Activated CD8-positive, alpha-beta T cell treated with anti-CD3 and anti-CD28 coated beads, Interleukin-2, amount 10 ng/mL, durations not matched to agents 7 days and 5 days (primary cell): ENCODE measurements around the gene ANKRD16. TPM values are rescaled to one million over a fixed set of nuclear protein-coding genes. Genes with fewer than 3 reads are reported as not detected.
"Not testable (repeated sequence)": the region's sequence is repeated elsewhere in the genome, so short reads cannot be mapped to it uniquely, and the experiment has no call there.

Source experiments
- ATAC-seq: fragments of 150-1000 bp; cut with Tn5 transposase; one replicate; pipeline ENCODE4 v1.10.0; 2021; ENCODE audit warnings: moderate library complexity
- CTCF ChIA-PET: fragments of 350-600 bp; sonication (Branson Sonifier 250); formaldehyde crosslinking; loops from one replicate; lab custom pipeline; 2021; ENCODE audit warnings: antibody characterized with exemption; lab: Charles Lee
- POLR2A ChIA-PET: fragments of 350-600 bp; sonication (Branson Sonifier 250); formaldehyde crosslinking; loops from one replicate; lab custom pipeline; 2021; ENCODE audit warnings: antibody characterized with exemption; lab: Charles Lee
- DNase-seq: peaks from one replicate; pipeline ENCODE4 v3.0.0-alpha.2; 2020
- H3K27ac Mint-ChIP-seq: one replicate; pipeline ENCODE4 v1.8.0; 2021; ENCODE audit warnings: mild to moderate bottlenecking, mixed read lengths
- H3K27me3 Mint-ChIP-seq: one replicate; pipeline ENCODE4 v1.8.0; 2021; ENCODE audit warnings: low read depth, mixed read lengths
- H3K36me3 Mint-ChIP-seq: one replicate; pipeline ENCODE4 v1.8.0; 2021; ENCODE audit warnings: low read depth, mixed read lengths
- H3K4me1 Mint-ChIP-seq: one replicate; pipeline ENCODE4 v1.8.0; 2021; ENCODE audit warnings: low read depth, mixed read lengths
- H3K4me3 Mint-ChIP-seq: one replicate; pipeline ENCODE4 v1.8.0; 2021; ENCODE audit warnings: mild to moderate bottlenecking, mixed read lengths
- H3K9me3 Mint-ChIP-seq: one replicate; pipeline ENCODE4 v1.8.0; 2022; ENCODE audit warnings: mixed read lengths; ENCODE audit not compliant: insufficient read depth
- total RNA-seq, 2 experiments: library from RNA; stranded (reverse); gene quantifications; one replicate each; pipeline ENCODE4 v1.2.3, GENCODE V29; 2021

The ANKRD16 gene
- total RNA-seq, 2 experiments from 2014 or later: 5.2 to 5.7 TPM

- ATAC-seq (no peak), DNase-seq (no peak)
- Mint-ChIP-seq H3K4me1 (no peaks in the 10 kb centered on the region), H3K4me3 (no peak overlapping the region), H3K27me3 (no peaks in the 10 kb centered on the region), H3K36me3 (no peaks in the 10 kb centered on the region), H3K27ac (no peak overlapping the region), H3K9me3 (no peaks in the 10 kb centered on the region)
- ChIA-PET POLR2A (interaction anchor here (1.2 kb wide), 1 partner anchor 13 kb away, joined by 4 read pairs; no protein-coding TSS in a partner anchor), CTCF (no interaction called here)
Observed at GRCh38 chr10:5831446-5831782, 58.3 kb downstream of the ANKRD16 start.

- CTCF ChIA-PET: no interaction called here
- POLR2A ChIA-PET: interaction anchor here (1.2 kb wide), 1 partner anchor 12 kb away, joined by 4 read pairs; no protein-coding TSS in a partner anchor
- H3K4me3 Mint-ChIP-seq: no peak overlapping the region
Observed at GRCh38 chr10:5830629-5831445, 58.9 kb downstream of the ANKRD16 start.

GRCh38 chr10:5829267-5829666 is 60.4 kb downstream of the ANKRD16 start:
- ChIA-PET CTCF (no interaction called here), POLR2A (no interaction called here)
- no peaks in the 10 kb centered on the region for H3K27me3 Mint-ChIP-seq
- no peak for DNase-seq
- H3K36me3 Mint-ChIP-seq: no peaks in the 10 kb centered on the region
- ATAC-seq: no peak
- H3K27ac Mint-ChIP-seq: no peak overlapping the region
- no peak overlapping the region for H3K4me3 Mint-ChIP-seq
- no peaks in the 10 kb centered on the region for H3K4me1 Mint-ChIP-seq
- no peaks in the 10 kb centered on the region for H3K9me3 Mint-ChIP-seq

More at GRCh38 chr10:5830629-5831445, 58.9 kb downstream of the ANKRD16 start:
- Mint-ChIP-seq H3K9me3 (no peaks in the 10 kb centered on the region), H3K4me1 (no peaks in the 10 kb centered on the region), H3K36me3 (no peaks in the 10 kb centered on the region), H3K27ac (no peak overlapping the region), H3K27me3 (no peaks in the 10 kb centered on the region)
- ATAC-seq (no peak), DNase-seq (no peak)

GRCh38 chr10:5828725-5829124 is 61.0 kb downstream of the ANKRD16 start:
- H3K27ac Mint-ChIP-seq: no peak overlapping the region
- no peaks in the 10 kb centered on the region for H3K27me3 Mint-ChIP-seq
- H3K9me3 Mint-ChIP-seq: no peaks in the 10 kb centered on the region
- ChIA-PET CTCF (interaction anchor here (1.8 kb wide), 1 partner anchor 15 kb away, joined by 3 read pairs; no protein-coding TSS in a partner anchor), POLR2A (no interaction called here)
- H3K36me3 Mint-ChIP-seq: no peaks in the 10 kb centered on the region
- H3K4me3 Mint-ChIP-seq: no peak overlapping the region
- H3K4me1 Mint-ChIP-seq: no peaks in the 10 kb centered on the region
- DNase-seq (no peak), ATAC-seq (no peak)

GRCh38 chr10:5827841-5828240 is 61.9 kb downstream of the ANKRD16 start:
- no peak overlapping the region for H3K4me3 Mint-ChIP-seq
- no peaks in the 10 kb centered on the region for H3K4me1 Mint-ChIP-seq
- no peaks in the 10 kb centered on the region for H3K9me3 Mint-ChIP-seq
- DNase-seq (no peak), ATAC-seq (no peak)
- ChIA-PET CTCF (interaction anchor here (1.8 kb wide), 1 partner anchor 16 kb away, joined by 3 read pairs; no protein-coding TSS in a partner anchor), POLR2A (interaction anchor here (0.8 kb wide), 1 partner anchor 14 kb away, joined by 3 read pairs; no protein-coding TSS in a partner anchor)
- H3K27me3 Mint-ChIP-seq: no peaks in the 10 kb centered on the region
- no peak overlapping the region for H3K27ac Mint-ChIP-seq
- H3K36me3 Mint-ChIP-seq: no peaks in the 10 kb centered on the region

GRCh38 chr10:5826511-5826910 is 63.2 kb downstream of the ANKRD16 start:
- H3K9me3 Mint-ChIP-seq, DNase-seq, H3K4me1 Mint-ChIP-seq, H3K27me3 Mint-ChIP-seq, ATAC-seq, H3K4me3 Mint-ChIP-seq, H3K36me3 Mint-ChIP-seq, H3K27ac Mint-ChIP-seq, POLR2A ChIA-PET: not testable (repeated sequence)
- CTCF ChIA-PET: interaction anchor here (0.9 kb wide), 1 partner anchor 9 kb away, joined by 3 read pairs; no protein-coding TSS in a partner anchor

- Mint-ChIP-seq H3K27me3 (no peaks in the 10 kb centered on the region), H3K4me1 (peaks cover 42% of the 10 kb centered on the region), H3K9me3 (no peaks in the 10 kb centered on the region), H3K27ac (no peak overlapping the region), H3K4me3 (no peak overlapping the region), H3K36me3 (peaks cover 9% of the 10 kb centered on the region)
- ATAC-seq (no peak), DNase-seq (no peak)
- CTCF ChIA-PET: interaction anchor here (1.8 kb wide), 1 partner anchor 55 kb away, joined by 5 read pairs; no protein-coding TSS in a partner anchor
- POLR2A ChIA-PET: interaction anchor here (0.6 to 1.3 kb wide), 3 partner anchors 12 to 76 kb away, joined by 3 to 4 read pairs (median 3); no protein-coding TSS in a partner anchor
Observed at GRCh38 chr10:5818894-5819293, 70.8 kb downstream of the ANKRD16 start.

- Mint-ChIP-seq H3K4me3 (no peak overlapping the region), H3K4me1 (peaks cover 42% of the 10 kb centered on the region), H3K27me3 (no peaks in the 10 kb centered on the region), H3K27ac (no peak overlapping the region), H3K36me3 (peaks cover 10% of the 10 kb centered on the region), H3K9me3 (no peaks in the 10 kb centered on the region)
- ATAC-seq (no peak), DNase-seq (no peak)
- ChIA-PET CTCF (interaction anchor here (0.7 kb wide), 1 partner anchor 9 kb away, joined by 3 read pairs; no protein-coding TSS in a partner anchor), POLR2A (interaction anchor here (0.6 to 1.3 kb wide), 2 partner anchors 13 to 134 kb away, joined by 4 read pairs; partner anchors contain the start of gene TASOR2)
Observed at GRCh38 chr10:5818048-5818331, 71.7 kb downstream of the ANKRD16 start.

GRCh38 chr10:5817322-5818047 is 72.2 kb downstream of the ANKRD16 start:
- ChIA-PET POLR2A (interaction anchor here (0.6 kb wide), 1 partner anchor 133 kb away, joined by 4 read pairs; the partner anchor contains the start of gene TASOR2), CTCF (interaction anchor here (0.7 kb wide), 1 partner anchor 9 kb away, joined by 3 read pairs; no protein-coding TSS in a partner anchor)
- H3K27ac Mint-ChIP-seq: peak overlapping the region; percentile 11
- no peak overlapping the region for H3K4me3 Mint-ChIP-seq
- H3K9me3 Mint-ChIP-seq: no peaks in the 10 kb centered on the region
- H3K27me3 Mint-ChIP-seq: no peaks in the 10 kb centered on the region
- H3K36me3 Mint-ChIP-seq: peaks cover 10% of the 10 kb centered on the region
- ATAC-seq: no peak
- H3K4me1 Mint-ChIP-seq: peaks cover 42% of the 10 kb centered on the region
- DNase-seq: no peak

GRCh38 chr10:5816170-5816569 is 73.5 kb downstream of the ANKRD16 start:
- no peaks in the 10 kb centered on the region for H3K9me3 Mint-ChIP-seq
- ATAC-seq: no peak
- H3K27me3 Mint-ChIP-seq: no peaks in the 10 kb centered on the region
- no peak overlapping the region for H3K4me3 Mint-ChIP-seq
- no peak overlapping the region for H3K27ac Mint-ChIP-seq
- peaks cover 15% of the 10 kb centered on the region for H3K36me3 Mint-ChIP-seq
- no peak for DNase-seq
- peaks cover 45% of the 10 kb centered on the region for H3K4me1 Mint-ChIP-seq
- POLR2A ChIA-PET: no interaction called here
- CTCF ChIA-PET: no interaction called here
